ENCODE measurements around the gene AIRE. TPM values are rescaled to one million over a fixed set of nuclear protein-coding genes. Genes with fewer than 3 reads are reported as not detected.

The AIRE gene
- total RNA-seq, 2 donors from 2014 or later = not detected

GRCh38 chr21:44289381-44290010, 3.8 kb downstream of the AIRE start:
- no peaks in the 10 kb centered on the region for H3K9me3 ChIP-seq
- ATAC-seq (ENCODE audit: insufficient number of reproducible peaks, low FRiP score, low read depth) (no peak), DNase-seq (ENCODE audit: low spot score) (no peak)
- peaks cover 0 to 3% of the 10 kb centered on the region in 2 donors for H3K4me1 ChIP-seq (ENCODE audit: control insufficient read depth in 1 of 2, low read depth in 2 of 2)
- H3K27ac ChIP-seq = no peak overlapping the region
- no peaks in the 10 kb centered on the region for H3K27me3 ChIP-seq (replicated peaks; ENCODE audit: insufficient read depth)
- H3K36me3 ChIP-seq = no peaks in the 10 kb centered on the region
- no peak for TF ChIP-seq CTCF (IDR thresholded peaks at IDR 0.05)
- no peak overlapping the region for H3K4me3 ChIP-seq

- no peak for TF ChIP-seq CTCF (IDR thresholded peaks at IDR 0.05)
- Histone ChIP-seq H3K4me1 (ENCODE audit: control insufficient read depth in 1 of 2, low read depth in 2 of 2) (peaks cover 2 to 8% of the 10 kb centered on the region in 2 donors), H3K36me3 (no peaks in the 10 kb centered on the region), H3K9me3 (no peaks in the 10 kb centered on the region), H3K27ac (no peak overlapping the region), H3K27me3 (replicated peaks; ENCODE audit: insufficient read depth) (no peaks in the 10 kb centered on the region), H3K4me3 (no peak overlapping the region)
- ATAC-seq (ENCODE audit: insufficient number of reproducible peaks, low FRiP score, low read depth) (no peak), DNase-seq (ENCODE audit: low spot score) (no peak)
Measured at GRCh38 chr21:44290327-44291077, 4.8 kb downstream of the AIRE start.

GRCh38 chr21:44291078-44291935, 5.6 kb downstream of the AIRE start:
- TF ChIP-seq CTCF (IDR thresholded peaks at IDR 0.05) = no peak
- H3K36me3 ChIP-seq = no peaks in the 10 kb centered on the region
- H3K27ac ChIP-seq = no peak overlapping the region
- no peak overlapping the region for H3K4me3 ChIP-seq
- ATAC-seq (ENCODE audit: insufficient number of reproducible peaks, low FRiP score, low read depth) = no peak
- peaks cover 2 to 8% of the 10 kb centered on the region in 2 donors for H3K4me1 ChIP-seq (ENCODE audit: control insufficient read depth in 1 of 2, low read depth in 2 of 2)
- no peaks in the 10 kb centered on the region for H3K27me3 ChIP-seq (replicated peaks; ENCODE audit: insufficient read depth)
- no peaks in the 10 kb centered on the region for H3K9me3 ChIP-seq
- DNase-seq (ENCODE audit: low spot score) = no peak

- H3K9me3 ChIP-seq = no peaks in the 10 kb centered on the region
- H3K36me3 ChIP-seq = no peaks in the 10 kb centered on the region
- no peak for ATAC-seq (ENCODE audit: insufficient number of reproducible peaks, low FRiP score, low read depth)
- no peak overlapping the region for H3K27ac ChIP-seq
- H3K4me3 ChIP-seq = no peak overlapping the region
- no peak for DNase-seq (ENCODE audit: low spot score)
- TF ChIP-seq CTCF (IDR thresholded peaks at IDR 0.05) = no peak
- peaks cover 2 to 8% of the 10 kb centered on the region in 2 donors for H3K4me1 ChIP-seq (ENCODE audit: control insufficient read depth in 1 of 2, low read depth in 2 of 2)
- no peaks in the 10 kb centered on the region for H3K27me3 ChIP-seq (replicated peaks; ENCODE audit: insufficient read depth)
Measured at GRCh38 chr21:44291936-44292811, 6.5 kb downstream of the AIRE start.
